ENCODE results near the gene PXYLP1.

PXYLP1 gene

GRCh38 chr3:141256820-141257219, 25.2 kb downstream of the PXYLP1 start:
- no peak for TF ChIP-seq CTCF (conservative IDR thresholded peaks at IDR 0.05; ENCODE audit: low read depth, low read length)
- DNase-seq (ENCODE audit: low read depth) = no peak
- H3K4me3 ChIP-seq (ENCODE audit: low read length) = no peak overlapping the region

- TF ChIP-seq CTCF (conservative IDR thresholded peaks at IDR 0.05; ENCODE audit: low read depth, low read length) = no peak
- DNase-seq (ENCODE audit: low read depth) = no peak
- H3K4me3 ChIP-seq (ENCODE audit: low read length) = no peak overlapping the region
Observed at GRCh38 chr3:141257961-141258360, 26.3 kb downstream of the PXYLP1 start.

GRCh38 chr3:141258973-141259372, 27.3 kb downstream of the PXYLP1 start:
- no peak for TF ChIP-seq CTCF (conservative IDR thresholded peaks at IDR 0.05; ENCODE audit: low read depth, low read length)
- no peak for DNase-seq (ENCODE audit: low read depth)

GRCh38 chr3:141259821-141260629, 28.4 kb downstream of the PXYLP1 start:
- H3K4me3 ChIP-seq (ENCODE audit: low read length) = no peak overlapping the region
- TF ChIP-seq CTCF (conservative IDR thresholded peaks at IDR 0.05; ENCODE audit: low read depth, low read length) = no peak
- DNase-seq (ENCODE audit: low read depth) = no peak

More at GRCh38 chr3:141258973-141259372, 27.3 kb downstream of the PXYLP1 start:
- H3K4me3 ChIP-seq (ENCODE audit: low read length) = no peak overlapping the region

GRCh38 chr3:141260630-141260927, 29.0 kb downstream of the PXYLP1 start:
- TF ChIP-seq CTCF (conservative IDR thresholded peaks at IDR 0.05; ENCODE audit: low read depth, low read length) = no peak
- DNase-seq (ENCODE audit: low read depth) = no peak
- H3K4me3 ChIP-seq (ENCODE audit: low read length) = no peak overlapping the region

- no peak overlapping the region for H3K4me3 ChIP-seq (ENCODE audit: low read length)
- DNase-seq (ENCODE audit: low read depth) = no peak
- TF ChIP-seq CTCF (conservative IDR thresholded peaks at IDR 0.05; ENCODE audit: low read depth, low read length) = no peak
Observed at GRCh38 chr3:141261472-141262307, 30.1 kb downstream of the PXYLP1 start.

All from retinal pigment epithelial cell (primary cell).